CD14-positive monocyte (primary cell): ENCODE measurements around the gene MYH7. TPM values are rescaled to one million over a fixed set of nuclear protein-coding genes. Genes with fewer than 3 reads are reported as not detected.
"Not testable (repeated sequence)": the region's sequence is repeated elsewhere in the genome, so short reads cannot be mapped to it uniquely, and the experiment has no call there.

ENCODE experiments used
- DNase-seq, 3 donors: peaks; one replicate each; pipeline ENCODE4 v3.0.0-alpha.2; 2011 to 2022
- H2AFZ ChIP-seq: 2 replicates; pipeline ENCODE4 v1.6.0; 2012; ENCODE audit warnings: mild to moderate bottlenecking, low read depth, low read length, inconsistent platforms; ENCODE audit not compliant: insufficient read depth, poor library complexity, severe bottlenecking
- H3K27ac ChIP-seq, 2 donors: 1 replicate in 1 of 2; 2 replicates in 1 of 2; pipeline ENCODE4 v1.5.1; 2012 to 2013; ENCODE audit warnings: low read length in 2 of 2, control low read depth in 1 of 2, inconsistent platforms in 1 of 2, low read depth in 1 of 2, mild to moderate bottlenecking in 1 of 2
- H3K27me3 ChIP-seq, 2 donors: one replicate each; pipeline versions ENCODE4 v1.6.0 to v1.6.1; 2011 to 2013; ENCODE audit warnings: low read length in 2 of 2; ENCODE audit not compliant: control insufficient read depth in 2 of 2, insufficient read depth in 2 of 2
- H3K36me3 ChIP-seq, 2 donors: replicated peaks in 1 of 2; 1 replicate in 1 of 2; 2 replicates in 1 of 2; pipeline versions ENCODE4 v1.5.1 to v1.6.1; 2012 to 2013; ENCODE audit warnings: low read length in 2 of 2, control low read depth in 1 of 2, inconsistent platforms in 1 of 2, mild to moderate bottlenecking in 1 of 2; ENCODE audit not compliant: insufficient read depth in 2 of 2, control insufficient read depth in 1 of 2
- H3K4me1 ChIP-seq, 2 donors: 1 replicate in 1 of 2; 2 replicates in 1 of 2; pipeline versions ENCODE4 v1.5.1 to v1.6.1; 2012 to 2013; ENCODE audit warnings: low read length in 2 of 2, control low read depth in 1 of 2, inconsistent platforms in 1 of 2, mild to moderate bottlenecking in 1 of 2, moderate library complexity in 1 of 2; ENCODE audit not compliant: insufficient read depth in 2 of 2, control insufficient read depth in 1 of 2
- H3K4me2 ChIP-seq: replicated peaks from 2 replicates; pipeline ENCODE3; 2012; ENCODE audit warnings: low read length, moderate library complexity, mild to moderate bottlenecking; ENCODE audit not compliant: poor library complexity, severe bottlenecking; ENCODE audit errors: extremely low read depth
- H3K4me3 ChIP-seq, 3 experiments: fragments of 200-600 bp in 1 of 3; sonication (generic) in 1 of 3; replicated peaks in 1 of 3; 1 replicate in 2 of 3; 2 replicates in 1 of 3; pipeline ENCODE4 v1.5.1; 2011 to 2013; ENCODE audit warnings: low read length in 3 of 3, mild to moderate bottlenecking in 3 of 3, control low read depth in 2 of 3, low read depth in 2 of 3, inconsistent platforms in 1 of 3, moderate library complexity in 1 of 3
- H3K79me2 ChIP-seq: 2 replicates; pipeline ENCODE4 v1.6.0; 2012; ENCODE audit warnings: mild to moderate bottlenecking, control low read depth, inconsistent platforms, low read length, moderate library complexity; ENCODE audit not compliant: insufficient read depth
- H3K9ac ChIP-seq: 2 replicates; pipeline ENCODE4 v1.6.0; 2017; ENCODE audit warnings: low read length, mild to moderate bottlenecking; ENCODE audit not compliant: insufficient read depth, poor library complexity, severe bottlenecking
- H3K9me3 ChIP-seq, 2 donors: replicated peaks in 1 of 2; 1 replicate in 1 of 2; 2 replicates in 1 of 2; pipeline versions ENCODE4 v1.5.1 to v1.6.1; 2012 to 2013; ENCODE audit warnings: low read length in 2 of 2, control low read depth in 1 of 2; ENCODE audit not compliant: control insufficient read depth in 1 of 2, insufficient read depth in 1 of 2
- H4K20me1 ChIP-seq: 2 replicates; pipeline ENCODE4 v1.6.0; 2012; ENCODE audit warnings: mild to moderate bottlenecking, low read length, control low read depth, moderate library complexity; ENCODE audit not compliant: insufficient read depth
- H3K27ac Mint-ChIP-seq, 7 donors: one replicate each; pipeline ENCODE4 v1.8.0; 2020; ENCODE audit warnings: mild to moderate bottlenecking in 7 of 7, mixed read lengths in 7 of 7, moderate library complexity in 6 of 7, inconsistent platforms in 2 of 7
- H3K27me3 Mint-ChIP-seq, 3 donors: one replicate each; pipeline ENCODE4 v1.8.0; 2021 to 2022; ENCODE audit warnings: low read depth in 3 of 3, mild to moderate bottlenecking in 3 of 3, mixed read lengths in 3 of 3, moderate library complexity in 3 of 3, inconsistent platforms in 1 of 3
- H3K36me3 Mint-ChIP-seq, 2 donors: one replicate each; pipeline ENCODE4 v1.8.0; 2020; ENCODE audit warnings: mixed read lengths in 2 of 2, inconsistent platforms in 1 of 2, mild to moderate bottlenecking in 1 of 2
- H3K4me1 Mint-ChIP-seq: one replicate; pipeline ENCODE4 v1.8.0; 2020; ENCODE audit warnings: mild to moderate bottlenecking, mixed read lengths
- H3K4me3 Mint-ChIP-seq, 2 donors: one replicate each; pipeline ENCODE4 v1.8.0; 2020; ENCODE audit warnings: mild to moderate bottlenecking in 2 of 2, mixed read lengths in 2 of 2, moderate library complexity in 1 of 2
- H3K9me3 Mint-ChIP-seq, 7 donors: one replicate each; pipeline ENCODE4 v1.8.0; 2020 to 2022; ENCODE audit warnings: mixed read lengths in 7 of 7, mild to moderate bottlenecking in 6 of 7, moderate library complexity in 6 of 7, inconsistent platforms in 2 of 7
- CTCF ChIP-seq: fragments of 200-600 bp; IDR thresholded peaks from one replicate; pipeline ENCODE4 v1.8.0; 2022; ENCODE audit warnings: antibody characterized with exemption, mild to moderate bottlenecking
- WGBS: methylation state at CpG from one replicate; pipeline ENCODE4 v1.1.5; 2013; ENCODE audit warnings: missing lambda C conversion rate; ENCODE audit not compliant: insufficient coverage; 5-methylcytosine and 5-hydroxymethylcytosine counted together
- intact Hi-C, 2 donors: fragments of 100-400 bp; cut with micrococcal nuclease; formaldehyde crosslinking; loops; one replicate each; pipeline versions ENCODE4 v1.15.0 to v1.15.1; 2023
- polyA plus RNA-seq, 3 donors: library from polyadenylated mRNA; depleted of rRNA in 1 of 3; unstranded in 2 of 3; stranded (reverse) in 1 of 3; fragments of 300-500 nt in 2 of 3; fragments of >200 nt in 1 of 3; fragmentation: Illumina TruSeq in 2 of 3; gene quantifications; 1 replicate in 2 of 3; 2 replicates in 1 of 3; pipeline ENCODE4 v1.2.3, GENCODE V29; 2012 to 2021

MYH7 gene
- polyA plus RNA-seq, 3 donors = not detected

GRCh38 chr14:23421594-23421993 is 13.9 kb downstream of the MYH7 start:
- Mint-ChIP-seq H3K27me3 (peaks cover 4 to 14% (median 6%) of the 10 kb centered on the region in 3 donors), H3K4me1 (no peaks in the 10 kb centered on the region), H3K36me3 (no peaks in the 10 kb centered on the region), H3K4me3 (no peak overlapping the region), H3K27ac (peak overlapping the region in 1 of 7 donors; percentile 23), H3K9me3 (no peaks in the 10 kb centered on the region)
- Histone ChIP-seq H3K27me3 (no peaks in the 10 kb centered on the region), H2AFZ (no peak overlapping the region), H3K79me2 (no peaks in the 10 kb centered on the region), H3K4me3 (no peak overlapping the region), H3K27ac (no peak overlapping the region), H3K36me3 (no peaks in the 10 kb centered on the region), H3K4me1 (no peaks in the 10 kb centered on the region), H4K20me1 (no peaks in the 10 kb centered on the region), H3K9me3 (no peaks in the 10 kb centered on the region), H3K9ac (no peak overlapping the region), H3K4me2 (no peak overlapping the region)
- intact Hi-C loops = no loop called here
- TF ChIP-seq CTCF = no peak
- DNase-seq = no peak

- H3K9ac ChIP-seq, H3K4me1 Mint-ChIP-seq, H3K4me3 Mint-ChIP-seq, H3K36me3 Mint-ChIP-seq, H3K36me3 ChIP-seq, H3K27ac Mint-ChIP-seq, H3K27ac ChIP-seq, H3K27me3 ChIP-seq, H3K79me2 ChIP-seq, H3K9me3 Mint-ChIP-seq, H3K4me1 ChIP-seq, H4K20me1 ChIP-seq, H3K4me3 ChIP-seq, H3K4me2 ChIP-seq, H3K9me3 ChIP-seq, DNase-seq, H2AFZ ChIP-seq, intact Hi-C loops, H3K27me3 Mint-ChIP-seq: not testable (repeated sequence)
- 88% methylated on average over 1 of the region's 17 CpGs for WGBS
Observed at GRCh38 chr14:23419646-23420045, 15.8 kb downstream of the MYH7 start.
